HCT116 (cell line): ENCODE data around the gene EML1. TPM values are rescaled to one million over a fixed set of nuclear protein-coding genes. Genes with fewer than 3 reads are reported as not detected.

Source experiments
- ATAC-seq: fragments of 200-7000 bp; cut with Tn5 transposase; 2 replicates; pipeline ENCODE4 v1.9.1; 2020; ENCODE audit warnings: mild to moderate bottlenecking, moderate library complexity
- BruUV-seq: library from RNA; stranded (reverse); fragments of 400-500 nt; replicated peaks from 2 replicates; lab custom pipeline; 2021; lab: Mats Ljungman, UMichigan
- CTCF ChIA-PET: fragments of 300-600 bp; sonication (Branson Sonifier 250); formaldehyde crosslinking; loops from one replicate; lab custom pipeline; 2021; ENCODE audit warnings: antibody characterized with exemption; lab: Charles Lee
- POLR2A ChIA-PET: fragments of 300-600, 350-600 bp; sonication (Branson Sonifier 250); formaldehyde crosslinking; loops from one replicate; lab custom pipeline; 2021; ENCODE audit warnings: antibody characterized with exemption; lab: Charles Lee
- RAD21 ChIA-PET, 2 experiments: fragments of 300-600 bp; sonication (Branson Sonifier 250); formaldehyde crosslinking; loops; one replicate each; lab custom pipeline; 2023; ENCODE audit warnings: low total read pairs in 2 of 2; ENCODE audit not compliant: uncharacterized antibody in 2 of 2, unreplicated experiment in 2 of 2, low non-redundant PET in 1 of 2; lab: Charles Lee
- DNase-seq: peaks from one replicate; pipeline ENCODE4 v3.0.0-alpha.2; 2010; ENCODE audit warnings: low read depth, low spot score
- H2AFZ ChIP-seq: fragments of 200-600 bp; shearing (Covaris generic), sonication (generic); 2 replicates; pipeline ENCODE4 v1.6.1; 2017; ENCODE audit warnings: low read depth, mixed run types, mixed read lengths, antibody characterized with exemption, low read length; ENCODE audit not compliant: poor library complexity, severe bottlenecking
- H3K27ac ChIP-seq: 2 replicates; pipeline ENCODE4 v1.5.1; 2012; ENCODE audit warnings: low read depth, low read length
- H3K27me3 ChIP-seq: fragments of 200-600 bp; sonication (generic); 2 replicates; pipeline ENCODE4 v1.6.1; 2016; ENCODE audit warnings: mixed run types, low read length, mixed read lengths; ENCODE audit not compliant: insufficient read depth
- H3K36me3 ChIP-seq, 2 experiments: fragments of 200-500 bp in 1 of 2; fragments of 200-600 bp in 1 of 2; sonication (Bioruptor generic) in 1 of 2; sonication (generic) in 1 of 2; 2 replicates each; pipeline versions ENCODE4 v1.5.1 to v1.6.1; 2014 to 2016; ENCODE audit warnings: low read length in 2 of 2, inconsistent platforms in 1 of 2, mixed read lengths in 1 of 2, mixed run types in 1 of 2; ENCODE audit not compliant: insufficient read depth in 2 of 2, control insufficient read depth in 1 of 2
- H3K4me1 ChIP-seq, 2 experiments: fragments of 200-600 bp in 1 of 2; sonication (generic) in 1 of 2; 2 replicates each; pipeline versions ENCODE4 v1.5.1 to v1.6.1; 2012 to 2017; ENCODE audit warnings: low read length in 2 of 2, inconsistent platforms in 1 of 2, mild to moderate bottlenecking in 1 of 2, mixed read lengths in 1 of 2, mixed run types in 1 of 2, moderate library complexity in 1 of 2; ENCODE audit not compliant: insufficient read depth in 2 of 2, control insufficient read depth in 1 of 2
- H3K4me2 ChIP-seq: fragments of 200-600 bp; sonication (generic); 2 replicates; pipeline ENCODE4 v1.6.1; 2017; ENCODE audit warnings: mixed run types, low read length, mixed read lengths
- H3K4me3 ChIP-seq, 2 experiments: fragments of 200-600 bp in 1 of 2; sonication (generic) in 1 of 2; replicated peaks in 1 of 2; 2 replicates each; pipeline ENCODE4 v1.5.1; 2011 to 2016; ENCODE audit warnings: low read length in 2 of 2, control low read depth in 1 of 2, low read depth in 1 of 2, mild to moderate bottlenecking in 1 of 2, mixed read lengths in 1 of 2, mixed run types in 1 of 2
- H3K79me2 ChIP-seq: fragments of 200-600 bp; sonication (generic); 2 replicates; pipeline ENCODE4 v1.6.1; 2017; ENCODE audit warnings: mild to moderate bottlenecking, mixed run types, low read length, moderate library complexity, mixed read lengths; ENCODE audit not compliant: insufficient read depth
- H3K9ac ChIP-seq: fragments of 200-600 bp; sonication (generic); 2 replicates; pipeline ENCODE4 v1.6.1; 2016; ENCODE audit warnings: low read length, mixed read lengths
- H3K9me2 ChIP-seq: fragments of 200-600 bp; sonication (generic), shearing (Covaris generic); 2 replicates; pipeline ENCODE4 v1.6.1; 2017; ENCODE audit warnings: mixed run types, mild to moderate bottlenecking, moderate library complexity; ENCODE audit not compliant: insufficient read depth
- H3K9me3 ChIP-seq, 2 experiments: fragments of 200-500 bp in 1 of 2; fragments of 200-600 bp in 1 of 2; sonication (Bioruptor generic) in 1 of 2; sonication (generic) in 1 of 2; 2 replicates each; pipeline ENCODE4 v1.6.1; 2014 to 2017; ENCODE audit warnings: low read length in 2 of 2, mixed read lengths in 2 of 2, inconsistent platforms in 1 of 2, low read depth in 1 of 2, mild to moderate bottlenecking in 1 of 2, mixed run types in 1 of 2, moderate library complexity in 1 of 2; ENCODE audit not compliant: control insufficient read depth in 1 of 2, insufficient read depth in 1 of 2
- H4K20me1 ChIP-seq: fragments of 200-600 bp; sonication (generic), shearing (Covaris generic); 2 replicates; pipeline ENCODE4 v1.6.1; 2017; ENCODE audit warnings: mixed run types, mild to moderate bottlenecking, moderate library complexity; ENCODE audit not compliant: insufficient read depth
- ATF3 ChIP-seq: IDR thresholded peaks from 2 replicates; pipeline ENCODE4 v1.6.1; 2012
- CBX3 ChIP-seq: IDR thresholded peaks from 2 replicates; pipeline ENCODE4 v1.6.1; 2012; ENCODE audit warnings: low read depth
- CTCF ChIP-seq, 3 experiments: fragments of 200-600 bp in 1 of 3; sonication (generic) in 1 of 3; IDR thresholded peaks in 2 of 3; conservative IDR thresholded peaks in 1 of 3; 2 replicates each; pipeline ENCODE4 v1.5.1; 2012 to 2017; ENCODE audit warnings: low read depth in 2 of 3, low read length in 2 of 3, antibody characterized with exemption in 1 of 3, borderline replicate concordance in 1 of 3, control low read depth in 1 of 3, mild to moderate bottlenecking in 1 of 3, mixed read lengths in 1 of 3, mixed run types in 1 of 3, moderate library complexity in 1 of 3; ENCODE audit not compliant: insufficient read depth in 1 of 3
- ELF1 ChIP-seq: IDR thresholded peaks from 2 replicates; pipeline ENCODE4 v1.6.1; 2012; ENCODE audit warnings: low read depth, borderline replicate concordance
- EZH2 ChIP-seq: fragments of 200-600 bp; sonication (generic); IDR thresholded peaks from 2 replicates; pipeline ENCODE4 v1.6.1; 2017; ENCODE audit warnings: antibody characterized with exemption, mixed run types
- EZH2phosphoT487 ChIP-seq: fragments of 200-600 bp; IDR thresholded peaks from 2 replicates; pipeline ENCODE4 v1.6.1; 2018; ENCODE audit warnings: antibody characterized with exemption, borderline replicate concordance
- FOSL1 ChIP-seq: IDR thresholded peaks from 2 replicates; pipeline ENCODE4 v1.6.1; 2012; ENCODE audit warnings: low read depth
- JUND ChIP-seq: IDR thresholded peaks from 2 replicates; pipeline ENCODE4 v1.6.1; 2012
- MAX ChIP-seq: IDR thresholded peaks from 2 replicates; pipeline ENCODE4 v1.6.1; 2012
- POLR2A ChIP-seq: IDR thresholded peaks from 2 replicates; pipeline ENCODE4 v1.7.0; 2011; ENCODE audit warnings: borderline replicate concordance; ENCODE audit not compliant: insufficient read depth, insufficient read length; ENCODE audit errors: extremely low read depth
- POLR2AphosphoS5 ChIP-seq: IDR thresholded peaks from 2 replicates; pipeline ENCODE4 v1.6.1; 2011; ENCODE audit warnings: mild to moderate bottlenecking, low read depth, low read length, moderate library complexity
- RAD21 ChIP-seq: IDR thresholded peaks from 2 replicates; pipeline ENCODE4 v1.6.1; 2012; ENCODE audit warnings: low read depth, mild to moderate bottlenecking
- REST ChIP-seq: IDR thresholded peaks from 2 replicates; pipeline ENCODE4 v1.6.1; 2012; ENCODE audit warnings: low read depth
- SIN3A ChIP-seq: IDR thresholded peaks from 2 replicates; pipeline ENCODE4 v1.6.1; 2012; ENCODE audit warnings: low read depth
- SP1 ChIP-seq: IDR thresholded peaks from 2 replicates; pipeline ENCODE4 v1.6.1; 2012; ENCODE audit warnings: low read depth
- TCF7L2 ChIP-seq: IDR thresholded peaks from 2 replicates; pipeline ENCODE4 v1.7.0; 2011; ENCODE audit warnings: borderline replicate concordance, inconsistent platforms; ENCODE audit not compliant: insufficient read depth, insufficient read length; ENCODE audit errors: extremely low read depth
- YY1 ChIP-seq: IDR thresholded peaks from 2 replicates; pipeline ENCODE4 v1.6.1; 2011; ENCODE audit warnings: low read length, low read depth, moderate library complexity, mild to moderate bottlenecking; ENCODE audit not compliant: insufficient replicate concordance; ENCODE audit errors: extremely low read depth
- ZBTB33 ChIP-seq: IDR thresholded peaks from 2 replicates; pipeline ENCODE4 v1.6.1; 2011; ENCODE audit warnings: mild to moderate bottlenecking, low read length, moderate library complexity; ENCODE audit not compliant: insufficient replicate concordance; ENCODE audit errors: extremely low read depth
- ZFX ChIP-seq: fragments of 450-650 bp; IDR thresholded peaks from 2 replicates; pipeline ENCODE4 v1.6.1; 2017
- ZNF274 ChIP-seq: fragments of 200-500 bp; sonication (Bioruptor generic); IDR thresholded peaks from 2 replicates; pipeline ENCODE4 v1.6.1; 2014; ENCODE audit warnings: mild to moderate bottlenecking, low read depth, low read length, inconsistent platforms
- intact Hi-C: fragments of 100-400 bp; cut with micrococcal nuclease; formaldehyde crosslinking; loops from 2 replicates; pipeline ENCODE4 v1.10.0; 2022
- total RNA-seq: library from RNA; stranded (reverse); gene quantifications from one replicate; pipeline ENCODE4 v1.2.1, GENCODE V29; 2021; ENCODE audit not compliant: unreplicated experiment

Gene EML1
- total RNA-seq, 1 experiment from 2014 or later: 7.4 TPM

GRCh38 chr14:99966912-99967311, 173.7 kb downstream of the EML1 start:
- Histone ChIP-seq H2AFZ (no peak overlapping the region), H3K27me3 (no peaks in the 10 kb centered on the region), H3K79me2 (no peaks in the 10 kb centered on the region), H3K36me3 (no peaks in the 10 kb centered on the region), H3K27ac (no peak overlapping the region), H3K9me3 (no peaks in the 10 kb centered on the region), H3K9me2 (no peaks in the 10 kb centered on the region), H3K9ac (no peak overlapping the region), H3K4me1 (peaks cover 0 to 4% of the 10 kb centered on the region in 2 experiments; a peak in 1 of 4 replicates), H3K4me2 (no peak overlapping the region), H4K20me1 (no peaks in the 10 kb centered on the region), H3K4me3 (no peak overlapping the region)
- intact Hi-C loops: no loop called here
- POLR2A ChIA-PET: no interaction called here
- no TSS peak for BruUV-seq
- CTCF ChIA-PET: no interaction called here
- ATAC-seq: no peak
- no peak for DNase-seq
- TF ChIP-seq YY1: no peak
- TF ChIP-seq MAX: no peak
- TF ChIP-seq EZH2phosphoT487: no peak
- no peak for TF ChIP-seq EZH2
- no peak for TF ChIP-seq CBX3
- TF ChIP-seq ZNF274: no peak
- TF ChIP-seq FOSL1: no peak
- no peak for TF ChIP-seq POLR2AphosphoS5
- no peak for TF ChIP-seq REST
- no peak for TF ChIP-seq ATF3
- no peak for TF ChIP-seq POLR2A
- TF ChIP-seq JUND: no peak
- no peak for TF ChIP-seq RAD21
- no peak for TF ChIP-seq ZFX
- TF ChIP-seq ELF1: no peak
- no peak for TF ChIP-seq SIN3A
- no peak for TF ChIP-seq CTCF (IDR thresholded peaks at IDR 0.05 in 2 of 3, conservative IDR thresholded peaks at IDR 0.05 in 1 of 3; ENCODE audit: borderline replicate concordance in 1 of 3, insufficient read depth in 1 of 3, low read depth in 2 of 3, low read length in 2 of 3)
- no peak for TF ChIP-seq TCF7L2
- no peak for TF ChIP-seq ZBTB33
- TF ChIP-seq SP1: no peak
- RAD21 ChIA-PET: no interaction called here
